Right cardiac atrium (tissue), 5 donors: ENCODE measurements around the gene SHANK1. TPM values are rescaled to one million over a fixed set of nuclear protein-coding genes. Genes with fewer than 3 reads are reported as not detected.
"Not testable (repeated sequence)": the region's sequence is repeated elsewhere in the genome, so short reads cannot be mapped to it uniquely, and the experiment has no call there.

Experiments
- ATAC-seq, 2 donors: fragments of 200-7000 bp; cut with Tn5 transposase; one replicate each; pipeline versions ENCODE4 v1.8.0 to v1.9.1; 2020; ENCODE audit warnings: moderate library complexity in 2 of 2, mild to moderate bottlenecking in 1 of 2
- DNase-seq, 3 donors: peaks; one replicate each; pipeline ENCODE4 v3.0.0-alpha.2; 2020
- H3K27ac ChIP-seq: one replicate; pipeline ENCODE4 v1.5.1; 2013; ENCODE audit warnings: mild to moderate bottlenecking, low read length, control low read depth, moderate library complexity
- H3K27me3 ChIP-seq: one replicate; pipeline ENCODE4 v1.6.1; 2013; ENCODE audit not compliant: control insufficient read depth, insufficient read depth
- H3K4me1 ChIP-seq: one replicate; pipeline ENCODE4 v1.6.1; 2013; ENCODE audit warnings: low read length; ENCODE audit not compliant: control insufficient read depth, insufficient read depth
- H3K4me3 ChIP-seq: one replicate; pipeline ENCODE4 v1.5.1; 2013; ENCODE audit warnings: low read length, control low read depth
- H3K9me3 ChIP-seq: one replicate; pipeline ENCODE4 v1.6.1; 2013; ENCODE audit warnings: low read length; ENCODE audit not compliant: control insufficient read depth
- WGBS: extraction: QIAGEN DNeasy Blood & Tissue Kit; methylation state at CpG from one replicate; pipeline ENCODE4 v1.1.7; 2013; 5-methylcytosine and 5-hydroxymethylcytosine counted together
- intact Hi-C, 4 donors: fragments of 100-400 bp; cut with DNase I; formaldehyde crosslinking; loops; one replicate each; pipeline versions ENCODE4 v1.11.0 to v1.14.0; 2022 to 2023
- polyA plus RNA-seq: library from polyadenylated mRNA; stranded (reverse); fragments of 200-250 nt; gene quantifications from one replicate; pipeline ENCODE4 v1.2.3, GENCODE V29; 2013
- total RNA-seq, 4 donors: library from RNA; stranded (reverse); fragmentation: NEBNext Ultra II Directional; extraction: Animal tissue kit (Norgen Biotek cat#: 25700); gene quantifications; one replicate each; pipeline ENCODE4 v1.2.1, GENCODE V29; 2021
- donor health status: healthy with polysubstance abuse.
- donor health status: DM: no; HTN: yes; CAD: no.
- donor health status: DM: no; HTN: no; CAD: no.
- donor health status: DM: no; HTN: yes; CAD: no; lungs with severe emphysema.
- donor health status: DM: yes; HTN: yes; CAD: no.

The SHANK1 gene
- total and polyA plus RNA-seq, 5 donors, result 0.09 to 1.9 (median 0.56) TPM

DNA sequence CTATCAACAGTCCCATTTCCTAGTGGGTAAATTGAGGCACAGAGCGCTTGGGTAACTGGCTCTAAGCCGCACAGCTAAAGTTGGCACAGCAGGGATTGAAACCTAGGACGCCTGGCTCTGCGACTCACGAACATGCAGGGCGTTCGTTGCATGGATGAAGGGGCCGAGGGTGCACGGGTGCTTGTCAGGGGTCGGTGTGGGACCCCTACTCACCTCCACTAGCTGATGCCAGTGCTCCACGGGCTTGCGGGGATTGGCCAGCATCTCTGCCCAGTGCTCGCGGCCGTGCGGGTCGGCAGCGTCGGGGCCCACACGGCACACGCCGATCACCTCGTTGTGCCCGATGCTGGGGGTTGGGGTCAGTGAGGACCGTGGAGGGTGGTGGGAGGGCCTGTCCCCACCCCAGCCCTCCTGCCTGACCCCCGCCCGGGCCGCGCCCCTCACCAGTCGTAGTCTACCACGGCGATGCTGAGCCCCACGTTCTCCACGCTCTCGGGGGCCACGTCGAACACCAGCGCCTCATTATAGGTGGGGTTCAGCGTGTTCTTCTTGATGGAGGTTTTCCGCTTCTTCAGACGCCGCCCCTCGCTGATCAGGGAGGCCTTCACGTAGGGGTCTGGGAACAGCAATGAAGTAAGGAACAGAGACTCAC is 94.5 kb downstream of the SHANK1 start:
- H3K4me1 ChIP-seq, result no peaks in the 10 kb centered on the region
- WGBS, result 92% methylated on average over 44 of the region's 44 CpGs
- DNase-seq, result peak in 1 of 3 donors; percentile 40
- intact Hi-C loops, result no loop called here
- H3K9me3 ChIP-seq, result no peaks in the 10 kb centered on the region
- no peak overlapping the region for H3K4me3 ChIP-seq
- no peaks in the 10 kb centered on the region for H3K27me3 ChIP-seq
- ATAC-seq, result no peak
- no peak overlapping the region for H3K27ac ChIP-seq

DNA sequence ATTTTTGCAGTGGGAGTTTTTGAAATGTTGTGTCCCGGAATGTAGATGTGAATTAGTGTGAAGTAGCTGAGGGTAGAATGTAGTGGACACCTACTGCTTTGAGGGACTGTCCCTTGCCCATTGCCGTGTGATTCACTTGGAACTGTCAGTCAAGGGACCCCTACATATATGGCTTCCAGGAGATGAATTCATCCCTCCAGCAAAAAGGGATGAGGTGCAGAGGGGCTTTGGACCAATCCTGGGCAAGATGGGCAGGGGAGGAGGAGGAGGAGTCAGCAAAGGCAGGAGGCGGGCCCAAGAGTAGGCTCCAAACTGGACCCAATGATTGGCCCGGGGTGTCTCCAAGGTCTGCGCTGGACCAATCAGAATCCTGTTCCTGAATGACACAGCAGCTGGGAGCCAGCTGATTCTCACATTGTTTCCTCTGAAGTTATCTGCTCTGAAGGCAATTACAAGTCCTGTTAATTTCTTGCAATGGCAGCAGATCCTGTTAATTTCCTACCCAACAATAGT is 99.2 kb downstream of the SHANK1 start:
- H3K9me3 ChIP-seq, H3K4me3 ChIP-seq, DNase-seq, H3K27me3 ChIP-seq, H3K4me1 ChIP-seq, H3K27ac ChIP-seq, intact Hi-C loops, ATAC-seq: not testable (repeated sequence)
- WGBS, result 78% methylated on average over 4 of the region's 5 CpGs

DNA sequence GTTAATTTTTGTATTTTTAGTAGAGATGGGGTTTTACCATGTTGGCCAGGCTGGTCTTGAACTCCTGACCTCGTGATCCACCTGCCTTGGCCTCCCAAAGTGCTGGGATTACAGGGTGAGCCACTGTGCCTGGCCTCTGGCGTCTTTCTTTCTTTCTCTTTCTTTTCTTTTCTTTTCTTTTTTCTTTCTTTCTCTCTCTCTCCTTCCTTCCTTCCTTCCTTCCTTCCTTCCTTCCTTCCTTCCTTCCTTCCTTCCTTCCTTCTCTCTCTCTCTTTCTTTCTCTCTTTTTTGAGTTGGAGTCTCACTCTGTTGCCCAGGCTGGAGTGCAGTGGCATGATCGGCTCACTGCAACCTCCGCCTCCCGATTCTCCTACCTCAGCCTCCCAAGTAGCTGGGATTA is 100.4 kb downstream of the SHANK1 start:
- WGBS, result 88% methylated on average over 5 of the region's 5 CpGs
- H3K4me3 ChIP-seq, ATAC-seq, intact Hi-C loops, H3K27ac ChIP-seq, H3K4me1 ChIP-seq, H3K9me3 ChIP-seq, DNase-seq, H3K27me3 ChIP-seq: not testable (repeated sequence)

DNA sequence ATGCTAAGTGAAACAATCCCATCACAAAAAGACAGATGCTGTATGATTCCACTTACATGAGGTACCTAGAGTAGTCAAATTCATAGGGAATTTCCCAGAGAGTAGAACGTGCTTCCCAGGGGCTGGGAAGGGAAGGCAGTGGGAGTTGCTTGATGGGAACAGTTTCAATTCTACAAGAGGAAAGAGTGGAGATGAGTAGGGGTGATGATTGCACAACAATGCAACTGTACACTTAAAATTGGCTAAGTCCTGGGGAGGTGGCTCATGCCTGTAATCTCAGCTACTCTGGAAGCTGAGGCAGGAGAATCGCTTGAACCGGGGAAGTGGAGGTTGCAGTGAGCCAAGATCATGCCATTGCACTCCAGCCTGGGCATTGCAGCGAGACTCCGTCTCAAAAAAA is 101.2 kb downstream of the SHANK1 start:
- H3K4me1 ChIP-seq, H3K27me3 ChIP-seq, ATAC-seq, DNase-seq, H3K9me3 ChIP-seq, H3K4me3 ChIP-seq, intact Hi-C loops, H3K27ac ChIP-seq: not testable (repeated sequence)
- WGBS, result 82% methylated on average over 4 of the region's 5 CpGs

DNA sequence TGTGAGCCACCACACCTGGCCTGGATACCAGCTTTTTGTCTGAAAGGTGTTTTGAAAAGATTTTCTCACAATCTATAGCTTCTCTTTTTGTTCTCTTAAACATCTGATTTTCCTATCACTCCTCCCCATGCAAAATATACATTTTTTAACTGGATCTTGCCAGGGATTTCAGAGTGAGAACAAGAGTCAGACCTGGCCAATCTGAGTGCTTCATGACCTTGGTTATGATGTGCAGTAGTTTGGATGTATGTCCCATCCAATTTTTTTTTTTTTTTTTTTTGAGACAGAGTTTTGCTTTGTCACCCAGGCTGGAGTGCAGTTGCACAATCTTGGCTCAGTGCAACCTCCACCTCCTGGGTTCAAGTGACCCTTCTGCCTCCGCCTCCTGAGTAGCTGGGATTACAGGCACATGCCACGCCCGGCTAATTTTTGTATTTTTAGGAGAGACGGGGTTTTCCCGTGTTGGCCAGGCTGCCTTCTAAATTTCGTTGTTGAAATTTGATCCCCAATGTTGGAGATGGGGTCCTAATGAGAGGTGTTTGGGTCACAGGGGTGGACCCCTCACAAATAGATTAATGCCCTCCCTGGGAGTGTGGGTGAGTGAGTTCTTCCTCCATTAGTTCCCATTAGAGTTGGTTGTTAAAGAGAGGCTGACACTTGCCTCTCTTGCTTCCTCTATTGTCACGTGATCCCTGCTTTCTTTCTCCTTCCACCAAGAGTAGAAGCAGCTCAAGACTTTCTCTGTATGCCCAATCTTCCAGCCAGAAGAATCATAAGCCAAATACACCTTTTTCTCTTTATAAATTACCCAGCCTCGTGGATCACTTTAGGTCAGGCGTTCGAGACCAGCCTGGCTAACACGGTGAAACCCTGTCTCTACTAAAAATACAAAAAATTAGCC is 106.8 kb downstream of the SHANK1 start:
- H3K4me3 ChIP-seq, ATAC-seq, H3K27me3 ChIP-seq, H3K4me1 ChIP-seq, DNase-seq, H3K9me3 ChIP-seq, H3K27ac ChIP-seq, intact Hi-C loops: not testable (repeated sequence)
- WGBS, result 77% methylated on average over 11 of the region's 11 CpGs

Other genes starting within 250 kb of the SHANK1 start
- 100 to 1,000 TPM in 3 of 4 donors, 10 to 100 TPM in 1; 98.5 to 118 (median 104) TPM for gene EMC10, start 243.3 kb downstream of the SHANK1 start, total RNA-seq
- 134 TPM for gene EMC10, start 243.3 kb downstream of the SHANK1 start, polyA plus RNA-seq
- 1 to 10 TPM in 3 of 4 donors, under 1 TPM in 1; 0.86 to 2.3 (median 1.9) TPM for gene GARIN5A, start 243.0 kb downstream of the SHANK1 start, total RNA-seq
- 3.0 TPM for gene GARIN5A, start 243.0 kb downstream of the SHANK1 start, polyA plus RNA-seq
- 10 to 100 TPM; 24.2 to 40.5 (median 39.5) TPM for gene JOSD2, start 208.6 kb downstream of the SHANK1 start, total RNA-seq
- gene JOSD2, start 208.6 kb downstream of the SHANK1 start, polyA plus RNA-seq, result 55.2 TPM
- not detected for gene ASPDH, start 205.9 kb downstream of the SHANK1 start, total RNA-seq
- not detected for gene ASPDH, start 205.9 kb downstream of the SHANK1 start, polyA plus RNA-seq
- 1 to 10 TPM; 1.2 to 3.2 (median 2.0) TPM for gene LRRC4B, start 151.4 kb downstream of the SHANK1 start, total RNA-seq
- 1.6 TPM for gene LRRC4B, start 151.4 kb downstream of the SHANK1 start, polyA plus RNA-seq
- 1 to 10 TPM in 1 of 4 donors, under 1 TPM in 3; 0.43 to 1.0 (median 0.67) TPM for gene SYT3, start 79.9 kb downstream of the SHANK1 start, total RNA-seq
- 0.25 TPM for gene SYT3, start 79.9 kb downstream of the SHANK1 start, polyA plus RNA-seq
- gene C19orf81, start 70.4 kb downstream of the SHANK1 start, total RNA-seq, result 1 to 10 TPM in 2 of 4 donors, not detected in 2; 1.5 TPM
- 0.52 TPM for gene C19orf81, start 70.4 kb downstream of the SHANK1 start, polyA plus RNA-seq
- 10 to 100 TPM in 2 of 4 donors, 1 to 10 TPM in 2; 8.2 to 10.2 (median 10.0) TPM for gene CLEC11A, start 3.6 kb upstream of the SHANK1 start, total RNA-seq
- gene CLEC11A, start 3.6 kb upstream of the SHANK1 start, polyA plus RNA-seq, result 5.5 TPM
- gene GPR32, start 50.7 kb upstream of the SHANK1 start, total RNA-seq, result not detected
- gene GPR32, start 50.7 kb upstream of the SHANK1 start, polyA plus RNA-seq, result not detected
- gene ACP4, start 70.6 kb upstream of the SHANK1 start, total RNA-seq, result not detected
- not detected for gene ACP4, start 70.6 kb upstream of the SHANK1 start, polyA plus RNA-seq
- under 1 TPM in 2 of 4 donors, not detected in 2; 0.54 to 0.82 TPM for gene KLK1, start 104.0 kb upstream of the SHANK1 start, total RNA-seq
- 0.18 TPM for gene KLK1, start 104.0 kb upstream of the SHANK1 start, polyA plus RNA-seq
- gene KLK15, start 113.8 kb upstream of the SHANK1 start, total RNA-seq, result not detected
- gene KLK15, start 113.8 kb upstream of the SHANK1 start, polyA plus RNA-seq, result not detected
- not detected for gene KLK3, start 135.1 kb upstream of the SHANK1 start, total RNA-seq
- gene KLK3, start 135.1 kb upstream of the SHANK1 start, polyA plus RNA-seq, result not detected
- not detected for gene KLK2, start 153.6 kb upstream of the SHANK1 start, total RNA-seq
- gene KLK2, start 153.6 kb upstream of the SHANK1 start, polyA plus RNA-seq, result not detected
- gene KLK4, start 191.6 kb upstream of the SHANK1 start, total RNA-seq, result not detected
- gene KLK4, start 191.6 kb upstream of the SHANK1 start, polyA plus RNA-seq, result not detected
- not detected for gene KLK5, start 233.2 kb upstream of the SHANK1 start, total RNA-seq
- gene KLK5, start 233.2 kb upstream of the SHANK1 start, polyA plus RNA-seq, result not detected
- gene KLK6, start 249.8 kb upstream of the SHANK1 start, total RNA-seq, result not detected
- gene KLK6, start 249.8 kb upstream of the SHANK1 start, polyA plus RNA-seq, result not detected